Calu3 (cell line): ENCODE results near the gene CCT4. TPM values are rescaled to one million over a fixed set of nuclear protein-coding genes. Genes with fewer than 3 reads are reported as not detected.
"Not testable (repeated sequence)": the region's sequence is repeated elsewhere in the genome, so short reads cannot be mapped to it uniquely, and the experiment has no call there.

Experiments
- BruUV-seq: library from RNA; stranded (reverse); fragments of 400-500 nt; replicated peaks from 2 replicates; lab custom pipeline; 2021; lab: Mats Ljungman, UMichigan
- CTCF ChIA-PET: fragments of 300-600 bp; sonication (Branson Sonifier 250); formaldehyde crosslinking; loops from one replicate; lab custom pipeline; 2022; ENCODE audit warnings: antibody characterized with exemption; lab: Charles Lee
- DNase-seq: peaks from one replicate; pipeline ENCODE4 v3.0.0; 2022
- H3K27ac Mint-ChIP-seq: one replicate; pipeline ENCODE4 v1.8.0; 2022; ENCODE audit warnings: mixed read lengths; ENCODE audit not compliant: unreplicated experiment
- H3K27me3 Mint-ChIP-seq: one replicate; pipeline ENCODE4 v1.8.0; 2022; ENCODE audit warnings: mixed read lengths; ENCODE audit not compliant: unreplicated experiment
- H3K36me3 Mint-ChIP-seq: one replicate; pipeline ENCODE4 v1.8.0; 2022; ENCODE audit warnings: mild to moderate bottlenecking, moderate library complexity, mixed read lengths; ENCODE audit not compliant: insufficient read depth, unreplicated experiment
- H3K4me1 Mint-ChIP-seq: one replicate; pipeline ENCODE4 v1.8.0; 2022; ENCODE audit warnings: mild to moderate bottlenecking, low read depth, mixed read lengths; ENCODE audit not compliant: unreplicated experiment
- H3K4me3 Mint-ChIP-seq: one replicate; pipeline ENCODE4 v1.8.0; 2022; ENCODE audit warnings: mild to moderate bottlenecking, low read depth, moderate library complexity, mixed read lengths; ENCODE audit not compliant: unreplicated experiment
- H3K9me3 Mint-ChIP-seq: one replicate; pipeline ENCODE4 v1.8.0; 2022; ENCODE audit warnings: low read depth, mixed read lengths; ENCODE audit not compliant: unreplicated experiment
- intact Hi-C: fragments of 100-400 bp; cut with micrococcal nuclease; formaldehyde crosslinking; loops from one replicate; pipeline ENCODE4 v1.10.0; 2022; ENCODE audit not compliant: unreplicated experiment
- total RNA-seq: library from RNA; stranded (reverse); gene quantifications from 2 replicates; pipeline ENCODE4 v1.2.3, GENCODE V29; 2022
- TF ChIP-seq, protein P1 (sequence below): fragments of 200-600 bp; IDR thresholded peaks from one replicate; pipeline ENCODE4 v1.8.0; 2022; ENCODE audit warnings: antibody characterized with exemption; ENCODE audit not compliant: unreplicated experiment

CCT4 gene
- total RNA-seq, 1 experiment from 2014 or later, result 236 TPM

DNA sequence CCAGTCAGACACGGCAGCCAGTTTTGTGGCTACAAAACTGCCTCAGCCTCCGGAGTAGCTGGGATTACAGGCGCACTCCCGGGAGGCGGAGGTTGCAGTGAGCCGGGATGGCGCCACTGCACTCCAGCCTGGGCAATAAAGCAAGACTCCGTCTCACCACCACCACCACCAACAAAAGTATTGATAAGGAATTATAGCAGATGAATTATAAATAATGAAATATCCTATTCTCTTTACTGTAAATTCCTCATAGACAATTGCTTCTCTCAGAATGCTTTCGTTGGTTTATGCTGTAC lies 33.2 kb downstream of the CCT4 start:
- Mint-ChIP-seq H3K36me3 (peaks cover 25% of the 10 kb centered on the region), H3K4me3 (peak overlapping the region; percentile 78), H3K27ac (peak overlapping the region; percentile 80), H3K9me3 (no peaks in the 10 kb centered on the region), H3K4me1 (no peaks in the 10 kb centered on the region), H3K27me3 (no peaks in the 10 kb centered on the region)
- DNase-seq, result peak; percentile 44
- intact Hi-C loops, result no loop called here
- no TSS peak for BruUV-seq
- CTCF ChIA-PET, result interaction anchor here (0.6 to 1.5 kb wide), 2 partner anchors 14 to 19 kb away, joined by 3 read pairs; no protein-coding TSS in a partner anchor
- TF ChIP-seq, protein P1, sequence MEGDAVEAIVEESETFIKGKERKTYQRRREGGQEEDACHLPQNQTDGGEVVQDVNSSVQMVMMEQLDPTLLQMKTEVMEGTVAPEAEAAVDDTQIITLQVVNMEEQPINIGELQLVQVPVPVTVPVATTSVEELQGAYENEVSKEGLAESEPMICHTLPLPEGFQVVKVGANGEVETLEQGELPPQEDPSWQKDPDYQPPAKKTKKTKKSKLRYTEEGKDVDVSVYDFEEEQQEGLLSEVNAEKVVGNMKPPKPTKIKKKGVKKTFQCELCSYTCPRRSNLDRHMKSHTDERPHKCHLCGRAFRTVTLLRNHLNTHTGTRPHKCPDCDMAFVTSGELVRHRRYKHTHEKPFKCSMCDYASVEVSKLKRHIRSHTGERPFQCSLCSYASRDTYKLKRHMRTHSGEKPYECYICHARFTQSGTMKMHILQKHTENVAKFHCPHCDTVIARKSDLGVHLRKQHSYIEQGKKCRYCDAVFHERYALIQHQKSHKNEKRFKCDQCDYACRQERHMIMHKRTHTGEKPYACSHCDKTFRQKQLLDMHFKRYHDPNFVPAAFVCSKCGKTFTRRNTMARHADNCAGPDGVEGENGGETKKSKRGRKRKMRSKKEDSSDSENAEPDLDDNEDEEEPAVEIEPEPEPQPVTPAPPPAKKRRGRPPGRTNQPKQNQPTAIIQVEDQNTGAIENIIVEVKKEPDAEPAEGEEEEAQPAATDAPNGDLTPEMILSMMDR, result no peak

DNA sequence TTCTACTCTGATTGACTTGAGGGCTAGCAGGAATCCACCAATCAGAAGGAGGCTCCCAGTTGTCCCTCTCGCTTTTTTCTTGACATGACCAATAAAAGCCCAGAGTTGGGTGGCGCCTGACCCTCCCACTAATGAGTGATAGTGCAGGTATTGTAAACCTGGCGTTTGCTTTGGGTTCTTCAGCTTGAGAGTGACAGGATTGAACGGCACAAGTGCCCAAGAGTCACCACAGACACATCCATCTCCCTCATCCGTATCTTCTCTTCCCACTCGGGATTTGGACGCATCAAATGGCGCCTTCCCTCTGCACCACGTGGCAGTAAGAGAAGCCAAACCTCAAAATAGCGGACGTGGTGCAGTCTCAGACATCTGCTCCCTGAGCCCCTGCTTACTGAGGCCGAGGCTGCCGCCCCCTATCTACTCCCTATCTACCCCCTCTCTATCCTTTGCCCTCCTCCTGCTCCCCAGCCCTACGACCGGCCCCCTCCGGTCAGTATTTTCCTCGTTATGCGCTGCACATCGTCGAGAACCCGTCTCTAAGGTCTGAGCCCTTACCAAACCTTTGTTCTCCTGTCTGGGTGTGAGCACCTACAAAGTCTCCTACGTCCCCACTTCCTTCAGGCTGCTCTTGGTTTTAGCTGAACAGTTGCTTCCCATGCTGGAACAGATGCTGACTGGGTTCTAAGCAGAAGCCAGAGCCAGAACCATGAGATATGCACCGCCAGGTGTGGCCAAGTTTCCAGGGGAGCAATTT lies 33.7 kb downstream of the CCT4 start:
- Mint-ChIP-seq H3K4me1 (no peaks in the 10 kb centered on the region), H3K9me3 (no peaks in the 10 kb centered on the region), H3K27ac (peak overlapping the region; percentile 80), H3K27me3 (no peaks in the 10 kb centered on the region), H3K36me3 (peaks cover 25% of the 10 kb centered on the region), H3K4me3 (peak overlapping the region; percentile 78)
- intact Hi-C loops, result loop anchor here (5.0 kb wide), 1 partner anchor 317 kb away; the partner anchor contains the start of gene XPO1
- TF ChIP-seq, protein P1, result peak; percentile 11
- DNase-seq, result peak; percentile 92
- CTCF ChIA-PET, result interaction anchor here (0.5 to 1.5 kb wide), 5 partner anchors 14 to 710 kb away, joined by 3 to 4 read pairs (median 3); no protein-coding TSS in a partner anchor
- BruUV-seq, result no TSS peak

DNA sequence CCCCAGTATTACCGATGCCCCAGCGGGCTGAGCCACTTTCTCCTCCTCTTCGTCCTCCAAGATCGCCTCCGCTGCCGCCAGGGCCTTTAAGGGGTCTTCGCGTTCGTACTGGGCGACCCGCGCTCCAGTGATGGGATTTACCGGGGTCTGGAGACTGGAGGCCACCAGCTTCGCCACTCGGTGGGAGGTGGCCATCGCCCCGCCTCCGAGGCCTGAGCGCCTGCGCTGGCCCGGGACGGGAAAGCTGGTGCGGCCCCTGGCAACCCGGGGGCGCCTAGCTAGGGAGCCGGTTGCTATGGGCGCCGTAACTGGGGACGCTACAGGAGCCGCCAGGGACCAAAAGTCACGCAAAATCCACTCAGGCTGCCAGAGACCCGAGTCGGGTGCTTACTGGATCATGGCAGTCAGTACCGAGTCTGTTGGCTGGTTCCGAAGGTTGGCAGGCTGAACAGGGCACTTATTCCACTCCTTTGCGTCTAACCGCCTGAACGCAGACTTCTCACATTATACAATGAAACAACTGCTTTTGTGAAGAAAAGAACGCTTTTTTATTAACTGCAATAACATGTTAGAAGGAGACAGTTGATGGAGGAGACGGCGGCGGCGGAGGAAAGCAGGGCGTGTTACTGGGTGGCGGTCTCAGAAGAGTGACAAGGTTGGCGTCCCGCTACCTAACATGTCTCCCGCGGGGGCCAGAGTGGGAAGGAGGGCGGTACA lies 34.5 kb downstream of the CCT4 start, which contains the start of gene FAM161A:
Gene FAM161A (minus strand): TSS at position 214 of the 717 bp plus-strand sequence. CDS start 19 bp downstream, at position 195.
- intact Hi-C loops, result loop anchor here (5.0 kb wide), 1 partner anchor 317 kb away; the partner anchor contains the start of gene XPO1
- DNase-seq, result peak; percentile 87
- H3K4me1 Mint-ChIP-seq, result no peaks in the 10 kb centered on the region
- peak within 1 kb of the TSS; percentile 78 for H3K4me3 Mint-ChIP-seq
- TF ChIP-seq, protein P1, result no peak
- CTCF ChIA-PET, result interaction anchor here (0.5 to 1.5 kb wide), 4 partner anchors 15 to 709 kb away, joined by 3 read pairs; no protein-coding TSS in a partner anchor
- no peaks in the 10 kb centered on the region for H3K27me3 Mint-ChIP-seq
- BruUV-seq, result no TSS peak
- no peaks in the 10 kb centered on the region for H3K9me3 Mint-ChIP-seq
- peak within 1 kb of the TSS; percentile 80 for H3K27ac Mint-ChIP-seq
- H3K36me3 Mint-ChIP-seq, result peaks cover 25% of the 10 kb centered on the region

DNA sequence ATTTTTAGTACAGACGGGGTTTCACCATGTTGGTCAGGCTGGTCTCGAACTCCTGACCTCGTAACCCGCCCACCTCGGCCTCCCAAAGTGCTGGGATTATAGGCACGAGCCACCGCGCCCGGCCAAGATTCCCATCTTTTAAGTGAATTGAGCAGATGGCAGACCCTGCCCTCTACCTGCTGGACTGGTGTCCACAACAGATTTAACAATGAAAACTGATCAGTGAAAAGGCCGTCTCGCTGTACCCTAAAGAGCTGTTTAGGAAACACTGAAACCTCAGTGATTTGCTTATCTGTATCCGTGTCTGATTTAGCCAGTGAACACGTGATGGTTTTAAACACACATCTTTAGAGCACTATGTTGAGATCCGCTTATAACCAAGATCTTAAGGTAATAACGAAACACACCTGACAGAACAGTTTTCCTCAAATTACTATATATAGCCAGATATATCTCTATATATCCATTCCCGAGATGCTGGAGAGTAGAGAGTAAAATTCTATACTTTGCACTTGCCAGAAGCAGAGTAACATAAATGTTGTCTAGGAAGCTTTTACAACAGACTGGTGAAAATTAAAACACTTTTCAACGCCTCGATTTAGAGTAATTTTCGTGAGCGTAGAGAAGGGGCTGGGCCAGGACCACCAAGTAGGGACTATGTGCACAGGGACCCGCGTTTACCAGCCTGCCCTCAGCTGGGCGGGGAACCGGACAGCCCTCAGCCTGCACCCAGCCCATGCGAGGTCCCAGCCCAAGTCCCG lies 35.2 kb downstream of the CCT4 start:
- Mint-ChIP-seq H3K4me3 (peak overlapping the region; percentile 78), H3K36me3 (peaks cover 25% of the 10 kb centered on the region), H3K27me3 (no peaks in the 10 kb centered on the region), H3K27ac (peak overlapping the region; percentile 80), H3K4me1 (no peaks in the 10 kb centered on the region), H3K9me3 (no peaks in the 10 kb centered on the region)
- CTCF ChIA-PET, result interaction anchor here (0.7 to 1.0 kb wide), 2 partner anchors 559 to 708 kb away, joined by 3 read pairs; no protein-coding TSS in a partner anchor
- TF ChIP-seq, protein P1, result no peak
- DNase-seq, result peak; percentile 71
- BruUV-seq, result TSS peak; percentile 34
- intact Hi-C loops, result loop anchor here (5.0 kb wide), 1 partner anchor 316 kb away; the partner anchor contains the start of gene XPO1

DNA sequence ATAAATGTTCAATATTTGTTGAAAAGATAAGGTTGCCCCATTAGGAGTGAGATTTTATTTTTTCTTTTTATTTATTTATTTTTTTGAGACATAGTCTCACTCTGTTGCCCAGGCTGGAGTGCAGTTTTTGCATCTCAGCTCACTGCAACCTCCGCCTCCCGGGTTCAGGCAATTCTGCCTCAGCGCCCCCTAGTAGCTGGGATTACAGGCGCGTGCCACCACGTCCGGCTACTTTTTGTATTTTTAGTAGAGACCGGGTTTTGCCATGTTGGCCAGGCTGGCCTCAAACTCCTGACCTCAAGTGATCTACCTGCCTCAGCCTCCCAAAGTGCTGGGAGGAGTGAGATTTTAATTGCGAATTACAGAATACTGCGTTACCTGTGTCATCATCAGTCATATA lies 37.2 kb downstream of the CCT4 start:
- CTCF ChIA-PET, H3K4me3 Mint-ChIP-seq, BruUV-seq, DNase-seq, H3K27me3 Mint-ChIP-seq, H3K9me3 Mint-ChIP-seq, H3K27ac Mint-ChIP-seq, H3K4me1 Mint-ChIP-seq: not testable (repeated sequence)
- peaks cover 25% of the 10 kb centered on the region for H3K36me3 Mint-ChIP-seq
- intact Hi-C loops, result loop anchor here (5.0 kb wide), 1 partner anchor 314 kb away; the partner anchor contains the start of gene XPO1
